ENCODE results near the gene SBF1.

GRCh38 chr22:50399751-50400331 is 75.0 kb downstream of the SBF1 start:
- TF ChIP-seq, protein P1, sequence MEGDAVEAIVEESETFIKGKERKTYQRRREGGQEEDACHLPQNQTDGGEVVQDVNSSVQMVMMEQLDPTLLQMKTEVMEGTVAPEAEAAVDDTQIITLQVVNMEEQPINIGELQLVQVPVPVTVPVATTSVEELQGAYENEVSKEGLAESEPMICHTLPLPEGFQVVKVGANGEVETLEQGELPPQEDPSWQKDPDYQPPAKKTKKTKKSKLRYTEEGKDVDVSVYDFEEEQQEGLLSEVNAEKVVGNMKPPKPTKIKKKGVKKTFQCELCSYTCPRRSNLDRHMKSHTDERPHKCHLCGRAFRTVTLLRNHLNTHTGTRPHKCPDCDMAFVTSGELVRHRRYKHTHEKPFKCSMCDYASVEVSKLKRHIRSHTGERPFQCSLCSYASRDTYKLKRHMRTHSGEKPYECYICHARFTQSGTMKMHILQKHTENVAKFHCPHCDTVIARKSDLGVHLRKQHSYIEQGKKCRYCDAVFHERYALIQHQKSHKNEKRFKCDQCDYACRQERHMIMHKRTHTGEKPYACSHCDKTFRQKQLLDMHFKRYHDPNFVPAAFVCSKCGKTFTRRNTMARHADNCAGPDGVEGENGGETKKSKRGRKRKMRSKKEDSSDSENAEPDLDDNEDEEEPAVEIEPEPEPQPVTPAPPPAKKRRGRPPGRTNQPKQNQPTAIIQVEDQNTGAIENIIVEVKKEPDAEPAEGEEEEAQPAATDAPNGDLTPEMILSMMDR (IDR thresholded peaks at IDR 0.05): no peak
- no peak for TF ChIP-seq POLR2A (IDR thresholded peaks at IDR 0.05)

Data from ovary (tissue), 3 donors.